SU-DHL-6 (cell line): ENCODE data around the gene MT1X.
A peak's percentile ranks its signal among the peaks of the same experiment; 100 is the strongest.

Experiments
- H2AFZ ChIP-seq: fragments of 200-600 bp; sonication (generic); 2 replicates; pipeline ENCODE4 v1.6.1; 2014; ENCODE audit warnings: low read depth, mild to moderate bottlenecking, moderate library complexity, mixed read lengths, antibody characterized with exemption, low read length; ENCODE audit not compliant: severe bottlenecking
- H3F3A ChIP-seq: fragments of 200-600 bp; shearing (Covaris generic); 2 replicates; pipeline ENCODE4 v1.6.0; 2016; ENCODE audit warnings: antibody characterized with exemption, mild to moderate bottlenecking; ENCODE audit not compliant: insufficient read depth
- H3K27ac ChIP-seq: fragments of 200-600 bp; sonication (generic); 2 replicates; pipeline ENCODE4 v1.5.1; 2016; ENCODE audit warnings: low read depth, mild to moderate bottlenecking, low read length, moderate library complexity, mixed read lengths
- H3K27me3 ChIP-seq: fragments of 200-600 bp; sonication (generic), shearing (Covaris generic); 2 replicates; pipeline ENCODE4 v1.6.0; 2014; ENCODE audit warnings: mild to moderate bottlenecking, low read length
- H3K36me3 ChIP-seq: fragments of 200-600 bp; sonication (generic); 2 replicates; pipeline ENCODE4 v1.6.1; 2014; ENCODE audit warnings: mild to moderate bottlenecking, low read length, mixed read lengths
- H3K4me2 ChIP-seq: fragments of 300-600, 200-600 bp; shearing (Covaris generic), sonication (generic); 2 replicates; pipeline ENCODE4 v1.6.0; 2014; ENCODE audit warnings: low read length, low read depth, mild to moderate bottlenecking; ENCODE audit not compliant: poor library complexity, severe bottlenecking
- H3K4me3 ChIP-seq: fragments of 200-600 bp; sonication (generic); 2 replicates; pipeline ENCODE4 v1.5.1; 2014; ENCODE audit warnings: antibody characterized with exemption, low read length, mild to moderate bottlenecking, mixed read lengths; ENCODE audit not compliant: insufficient read depth, poor library complexity, severe bottlenecking
- H3K79me2 ChIP-seq: fragments of 200-600 bp; sonication (generic); 2 replicates; pipeline ENCODE4 v1.6.1; 2014; ENCODE audit warnings: mild to moderate bottlenecking, low read length, moderate library complexity; ENCODE audit not compliant: insufficient read depth
- H3K9ac ChIP-seq: fragments of 200-600 bp; sonication (generic); 2 replicates; pipeline ENCODE4 v1.7.0; 2014; ENCODE audit warnings: mild to moderate bottlenecking, low read length
- H3K9me2 ChIP-seq: fragments of 200-600 bp; sonication (generic); replicated peaks from 2 replicates; pipeline ENCODE4 v1.6.1; 2014; ENCODE audit warnings: low read length; ENCODE audit not compliant: insufficient read depth
- H3K9me3 ChIP-seq: fragments of 200-600 bp; sonication (generic); 2 replicates; pipeline ENCODE4 v1.6.1; 2014; ENCODE audit warnings: low read length, mixed read lengths; ENCODE audit not compliant: insufficient read depth
- H4K20me1 ChIP-seq: fragments of 200-600 bp; sonication (generic); 2 replicates; pipeline ENCODE4 v1.6.1; 2014; ENCODE audit warnings: low read depth, mild to moderate bottlenecking, antibody characterized with exemption, low read length, moderate library complexity, mixed read lengths
- EZH2phosphoT487 ChIP-seq: fragments of 200-600 bp; sonication (generic), shearing (Covaris generic); conservative IDR thresholded peaks from 2 replicates; pipeline ENCODE4 v1.6.1; 2018; ENCODE audit warnings: mild to moderate bottlenecking, antibody characterized with exemption, low read length, moderate library complexity, mixed read lengths
- TF ChIP-seq, protein P1 (sequence below): fragments of 200-600 bp; sonication (generic); IDR thresholded peaks from one replicate; pipeline ENCODE4 v1.5.1; 2017; ENCODE audit warnings: antibody characterized with exemption, mild to moderate bottlenecking, low read length, moderate library complexity; ENCODE audit not compliant: insufficient read depth, poor library complexity, severe bottlenecking

Gene MT1X

DNA sequence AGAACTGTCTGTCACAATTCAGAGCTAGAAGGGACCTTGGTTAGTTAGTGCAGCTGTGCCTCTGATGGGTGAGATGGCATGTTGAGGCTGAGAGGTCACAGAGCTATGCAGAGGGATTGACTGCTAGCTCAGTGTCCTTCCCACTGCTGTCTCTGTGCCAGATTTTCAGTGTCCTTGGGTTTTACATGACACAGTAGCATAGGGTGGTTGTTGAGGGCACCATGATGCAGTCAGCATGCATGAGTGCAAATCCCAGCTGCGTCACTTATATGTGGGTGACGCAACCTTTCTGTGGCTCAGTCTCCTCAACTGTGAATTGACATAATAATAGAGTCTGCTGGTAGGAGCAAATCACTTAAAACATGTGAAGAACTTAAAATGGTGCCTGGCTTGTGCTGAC lies 41.1 kb upstream of the MT1X start:
- Histone ChIP-seq H4K20me1 (no peaks in the 10 kb centered on the region), H3K36me3 (no peaks in the 10 kb centered on the region), H3K79me2 (no peaks in the 10 kb centered on the region), H3K27me3 (no peaks in the 10 kb centered on the region), H3K9me3 (no peaks in the 10 kb centered on the region), H3K4me2 (no peak overlapping the region), H3K9me2 (no peaks in the 10 kb centered on the region), H3F3A (no peaks in the 10 kb centered on the region), H3K27ac (no peak overlapping the region), H2AFZ (no peak overlapping the region), H3K9ac (no peak overlapping the region), H3K4me3 (no peak overlapping the region)
- no peak for TF ChIP-seq EZH2phosphoT487
- TF ChIP-seq, protein P1, sequence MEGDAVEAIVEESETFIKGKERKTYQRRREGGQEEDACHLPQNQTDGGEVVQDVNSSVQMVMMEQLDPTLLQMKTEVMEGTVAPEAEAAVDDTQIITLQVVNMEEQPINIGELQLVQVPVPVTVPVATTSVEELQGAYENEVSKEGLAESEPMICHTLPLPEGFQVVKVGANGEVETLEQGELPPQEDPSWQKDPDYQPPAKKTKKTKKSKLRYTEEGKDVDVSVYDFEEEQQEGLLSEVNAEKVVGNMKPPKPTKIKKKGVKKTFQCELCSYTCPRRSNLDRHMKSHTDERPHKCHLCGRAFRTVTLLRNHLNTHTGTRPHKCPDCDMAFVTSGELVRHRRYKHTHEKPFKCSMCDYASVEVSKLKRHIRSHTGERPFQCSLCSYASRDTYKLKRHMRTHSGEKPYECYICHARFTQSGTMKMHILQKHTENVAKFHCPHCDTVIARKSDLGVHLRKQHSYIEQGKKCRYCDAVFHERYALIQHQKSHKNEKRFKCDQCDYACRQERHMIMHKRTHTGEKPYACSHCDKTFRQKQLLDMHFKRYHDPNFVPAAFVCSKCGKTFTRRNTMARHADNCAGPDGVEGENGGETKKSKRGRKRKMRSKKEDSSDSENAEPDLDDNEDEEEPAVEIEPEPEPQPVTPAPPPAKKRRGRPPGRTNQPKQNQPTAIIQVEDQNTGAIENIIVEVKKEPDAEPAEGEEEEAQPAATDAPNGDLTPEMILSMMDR, result no peak

DNA sequence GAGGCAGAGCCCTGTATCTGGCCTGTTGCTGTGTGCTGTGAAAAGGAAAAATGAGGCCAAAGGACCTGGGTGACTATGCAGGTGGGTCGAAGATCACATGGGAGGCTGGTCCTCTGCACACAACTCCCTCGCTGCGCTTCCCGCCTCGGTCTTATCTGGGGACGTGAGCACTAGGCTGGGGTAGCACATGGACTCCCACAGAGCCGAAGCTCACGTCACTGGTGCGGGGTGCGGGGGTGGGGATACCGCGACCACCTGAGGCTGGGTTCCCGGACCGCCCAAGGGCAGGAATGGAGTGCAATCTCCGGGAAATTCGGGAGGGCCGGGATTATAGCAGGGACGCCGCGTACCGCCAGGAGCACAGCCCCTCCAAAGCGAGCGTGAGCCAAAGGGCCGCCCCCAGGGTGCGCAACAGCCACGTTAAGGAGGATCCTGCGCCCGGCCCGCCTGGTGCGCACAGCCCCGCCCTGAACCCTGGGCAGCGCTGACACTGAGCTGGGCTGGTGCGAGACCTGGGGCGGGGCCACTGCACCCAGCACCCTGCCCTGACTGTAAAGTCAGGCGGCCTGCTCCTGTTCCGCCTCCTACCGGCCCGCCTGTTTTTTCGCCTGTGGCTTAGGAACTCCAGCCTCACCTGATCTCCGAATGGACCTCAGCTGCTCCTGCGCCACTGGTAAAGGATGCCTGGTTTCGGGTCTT lies 39.0 kb upstream of the MT1X start:
- Histone ChIP-seq H3K4me3 (no peak overlapping the region), H3K27me3 (no peaks in the 10 kb centered on the region), H3K9me2 (no peaks in the 10 kb centered on the region), H3K9me3 (no peaks in the 10 kb centered on the region), H4K20me1 (no peaks in the 10 kb centered on the region), H2AFZ (no peak overlapping the region), H3K9ac (no peak overlapping the region), H3K27ac (no peak overlapping the region), H3K79me2 (no peaks in the 10 kb centered on the region), H3K36me3 (no peaks in the 10 kb centered on the region), H3K4me2 (peak overlapping the region; percentile 12), H3F3A (no peaks in the 10 kb centered on the region)
- TF ChIP-seq, protein P1, result no peak
- TF ChIP-seq EZH2phosphoT487, result no peak

DNA sequence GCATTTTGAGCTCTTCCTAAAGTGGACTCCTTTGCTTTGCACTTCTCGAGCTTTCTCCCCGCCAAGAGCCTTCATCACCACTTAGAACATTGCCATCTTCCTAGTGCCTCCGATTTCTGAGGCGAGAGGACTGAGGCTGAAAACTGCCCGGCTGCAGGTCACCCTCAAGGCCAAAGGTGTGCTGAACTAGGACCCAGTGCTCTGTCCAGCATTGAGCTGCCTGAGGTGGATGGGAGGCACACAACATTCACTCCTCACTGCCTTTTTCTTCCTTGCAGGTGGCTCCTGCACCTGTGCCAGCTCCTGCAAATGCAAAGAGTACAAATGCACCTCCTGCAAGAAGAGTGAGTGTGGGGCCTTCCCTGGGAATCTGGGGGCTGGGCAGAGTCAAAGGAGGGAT lies 38.4 kb upstream of the MT1X start:
- Histone ChIP-seq H3K9me2 (no peaks in the 10 kb centered on the region), H3F3A (no peaks in the 10 kb centered on the region), H3K36me3 (no peaks in the 10 kb centered on the region), H3K9ac (no peak overlapping the region), H3K9me3 (no peaks in the 10 kb centered on the region), H3K79me2 (no peaks in the 10 kb centered on the region), H4K20me1 (no peaks in the 10 kb centered on the region), H3K4me3 (no peak overlapping the region), H3K4me2 (peak overlapping the region; percentile 12), H2AFZ (no peak overlapping the region), H3K27me3 (no peaks in the 10 kb centered on the region), H3K27ac (no peak overlapping the region)
- TF ChIP-seq, protein P1, result no peak
- TF ChIP-seq EZH2phosphoT487, result no peak
